CD4-positive, alpha-beta T cell (primary cell): ENCODE data around the gene KITLG. TPM values are rescaled to one million over a fixed set of nuclear protein-coding genes. Genes with fewer than 3 reads are reported as not detected.

Experiments
- ATAC-seq: fragments of 200-7000 bp; cut with Tn5 transposase; one replicate; pipeline ENCODE4 v1.10.0; 2022; ENCODE audit warnings: mild to moderate bottlenecking; ENCODE audit not compliant: poor library complexity
- CTCF ChIA-PET: fragments of 350-600 bp; sonication (Branson Sonifier 250); formaldehyde crosslinking; loops from one replicate; lab custom pipeline; 2021; ENCODE audit warnings: antibody characterized with exemption, inconsistent platforms; lab: Charles Lee
- POLR2A ChIA-PET: fragments of 350-600 bp; sonication (Branson Sonifier 250); formaldehyde crosslinking; loops from one replicate; lab custom pipeline; 2021; ENCODE audit warnings: antibody characterized with exemption, inconsistent platforms; lab: Charles Lee
- DNase-seq, 14 experiments: peaks; one replicate each; pipeline ENCODE4 v3.0.0-alpha.2; 2013 to 2020; ENCODE audit warnings: mixed read lengths in 2 of 14
- H3K27ac ChIP-seq, 2 donors: one replicate each; pipeline versions ENCODE4 v1.5.1 to v1.7.0; 2013; ENCODE audit warnings: low read length in 2 of 2, low read depth in 1 of 2, mild to moderate bottlenecking in 1 of 2
- H3K27me3 ChIP-seq, 2 experiments: 1 replicate in 1 of 2; 2 replicates in 1 of 2; pipeline versions ENCODE4 v1.6.1 to v1.7.0; 2013; ENCODE audit warnings: low read length in 2 of 2, control low read depth in 1 of 2, mild to moderate bottlenecking in 1 of 2, moderate library complexity in 1 of 2; ENCODE audit not compliant: insufficient read depth in 2 of 2, control insufficient read depth in 1 of 2
- H3K36me3 ChIP-seq: one replicate; pipeline ENCODE4 v1.6.1; 2013; ENCODE audit warnings: low read length, control low read depth; ENCODE audit not compliant: insufficient read depth
- H3K4me1 ChIP-seq: one replicate; pipeline ENCODE4 v1.6.1; 2013; ENCODE audit warnings: low read length, control low read depth; ENCODE audit not compliant: insufficient read depth
- H3K4me3 ChIP-seq: one replicate; pipeline ENCODE4 v1.5.1; 2013; ENCODE audit warnings: mild to moderate bottlenecking, low read length, moderate library complexity
- H3K9me3 ChIP-seq, 2 experiments: 1 replicate in 1 of 2; 2 replicates in 1 of 2; pipeline versions ENCODE4 v1.6.1 to v1.7.0; 2013; ENCODE audit warnings: low read length in 2 of 2, mild to moderate bottlenecking in 2 of 2, control low read depth in 1 of 2, moderate library complexity in 1 of 2; ENCODE audit not compliant: control insufficient read depth in 1 of 2, insufficient read depth in 1 of 2
- H3K27ac Mint-ChIP-seq: one replicate; pipeline ENCODE4 v1.8.0; 2020; ENCODE audit warnings: mixed read lengths
- H3K27me3 Mint-ChIP-seq: one replicate; pipeline ENCODE4 v1.8.0; 2021; ENCODE audit warnings: mixed read lengths
- H3K36me3 Mint-ChIP-seq: one replicate; pipeline ENCODE4 v1.8.0; 2021; ENCODE audit warnings: low read depth, mixed read lengths
- H3K4me1 Mint-ChIP-seq: one replicate; pipeline ENCODE4 v1.8.0; 2021; ENCODE audit warnings: low read depth, mixed read lengths
- H3K4me3 Mint-ChIP-seq: one replicate; pipeline ENCODE4 v1.8.0; 2020; ENCODE audit warnings: mild to moderate bottlenecking, mixed read lengths
- H3K9me3 Mint-ChIP-seq: one replicate; pipeline ENCODE4 v1.8.0; 2020; ENCODE audit warnings: mixed read lengths
- intact Hi-C, 2 experiments: fragments of 100-400 bp; cut with DNase I in 1 of 2; cut with micrococcal nuclease in 1 of 2; formaldehyde crosslinking; loops; one replicate each; pipeline versions ENCODE4 v1.15.1 to v1.9.0; 2023 to 2025; cut with DNase I, micrococcal nuclease
- total RNA-seq, 174 experiments: library from RNA in 2 of 174; stranded (reverse) in 2 of 174; gene quantifications; one replicate each; pipeline ENCODE4 v1.2.3 and lab custom pipeline; 2021 to 2026
- TF ChIP-seq, protein P1 (sequence below): fragments of 200-600 bp; IDR thresholded peaks from one replicate; pipeline ENCODE4 v1.8.0; 2022; ENCODE audit warnings: antibody characterized with exemption, mild to moderate bottlenecking

Gene KITLG
- total RNA-seq, 2 experiments from 2014 or later = not detected

- intact Hi-C loops = no loop called here
- ChIA-PET POLR2A (no interaction called here), CTCF (no interaction called here)
- no peak overlapping the region for H3K4me3 ChIP-seq
- H3K27me3 ChIP-seq = no peaks in the 10 kb centered on the region
- Mint-ChIP-seq H3K27me3 (no peaks in the 10 kb centered on the region), H3K9me3 (no peaks in the 10 kb centered on the region), H3K4me1 (no peaks in the 10 kb centered on the region), H3K36me3 (no peaks in the 10 kb centered on the region), H3K27ac (no peak overlapping the region), H3K4me3 (no peak overlapping the region)
- ATAC-seq (no peak), DNase-seq (no peak)
- no peaks in the 10 kb centered on the region for H3K9me3 ChIP-seq
- no peaks in the 10 kb centered on the region for H3K4me1 ChIP-seq
- no peaks in the 10 kb centered on the region for H3K36me3 ChIP-seq
- TF ChIP-seq, protein P1, sequence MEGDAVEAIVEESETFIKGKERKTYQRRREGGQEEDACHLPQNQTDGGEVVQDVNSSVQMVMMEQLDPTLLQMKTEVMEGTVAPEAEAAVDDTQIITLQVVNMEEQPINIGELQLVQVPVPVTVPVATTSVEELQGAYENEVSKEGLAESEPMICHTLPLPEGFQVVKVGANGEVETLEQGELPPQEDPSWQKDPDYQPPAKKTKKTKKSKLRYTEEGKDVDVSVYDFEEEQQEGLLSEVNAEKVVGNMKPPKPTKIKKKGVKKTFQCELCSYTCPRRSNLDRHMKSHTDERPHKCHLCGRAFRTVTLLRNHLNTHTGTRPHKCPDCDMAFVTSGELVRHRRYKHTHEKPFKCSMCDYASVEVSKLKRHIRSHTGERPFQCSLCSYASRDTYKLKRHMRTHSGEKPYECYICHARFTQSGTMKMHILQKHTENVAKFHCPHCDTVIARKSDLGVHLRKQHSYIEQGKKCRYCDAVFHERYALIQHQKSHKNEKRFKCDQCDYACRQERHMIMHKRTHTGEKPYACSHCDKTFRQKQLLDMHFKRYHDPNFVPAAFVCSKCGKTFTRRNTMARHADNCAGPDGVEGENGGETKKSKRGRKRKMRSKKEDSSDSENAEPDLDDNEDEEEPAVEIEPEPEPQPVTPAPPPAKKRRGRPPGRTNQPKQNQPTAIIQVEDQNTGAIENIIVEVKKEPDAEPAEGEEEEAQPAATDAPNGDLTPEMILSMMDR = no peak
- no peak overlapping the region for H3K27ac ChIP-seq
Observed at GRCh38 chr12:88562151-88562550, 18.1 kb downstream of the KITLG start.

DNA sequence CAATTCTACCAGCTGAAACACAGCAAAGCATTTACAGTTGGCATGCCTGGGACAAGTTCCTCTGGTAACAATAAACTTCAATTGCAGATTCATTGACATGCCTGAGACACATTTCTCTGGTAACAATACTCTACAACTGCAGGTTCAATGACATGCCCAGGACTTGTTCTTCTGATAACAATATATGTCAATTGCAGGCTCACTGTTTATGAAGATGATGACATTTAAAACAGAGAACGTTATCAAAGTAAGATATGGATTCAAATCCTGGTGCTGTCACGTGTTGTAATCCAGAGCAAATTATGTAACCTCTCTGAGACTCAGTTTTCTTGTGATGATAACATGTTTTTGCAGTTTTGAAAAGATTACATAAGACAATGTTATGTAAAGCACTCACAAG, 20.5 kb downstream of the KITLG start:
- ChIA-PET POLR2A (no interaction called here), CTCF (no interaction called here)
- Histone ChIP-seq H3K27ac (no peak overlapping the region), H3K36me3 (no peaks in the 10 kb centered on the region), H3K4me3 (no peak overlapping the region), H3K4me1 (no peaks in the 10 kb centered on the region), H3K27me3 (no peaks in the 10 kb centered on the region), H3K9me3 (no peaks in the 10 kb centered on the region)
- H3K36me3 Mint-ChIP-seq = no peaks in the 10 kb centered on the region
- no peaks in the 10 kb centered on the region for H3K9me3 Mint-ChIP-seq
- TF ChIP-seq, protein P1 = no peak
- DNase-seq (no peak), ATAC-seq (no peak)
- H3K27ac Mint-ChIP-seq = no peak overlapping the region
- H3K4me1 Mint-ChIP-seq = no peaks in the 10 kb centered on the region
- no peak overlapping the region for H3K4me3 Mint-ChIP-seq
- intact Hi-C loops = no loop called here
- no peaks in the 10 kb centered on the region for H3K27me3 Mint-ChIP-seq

DNA sequence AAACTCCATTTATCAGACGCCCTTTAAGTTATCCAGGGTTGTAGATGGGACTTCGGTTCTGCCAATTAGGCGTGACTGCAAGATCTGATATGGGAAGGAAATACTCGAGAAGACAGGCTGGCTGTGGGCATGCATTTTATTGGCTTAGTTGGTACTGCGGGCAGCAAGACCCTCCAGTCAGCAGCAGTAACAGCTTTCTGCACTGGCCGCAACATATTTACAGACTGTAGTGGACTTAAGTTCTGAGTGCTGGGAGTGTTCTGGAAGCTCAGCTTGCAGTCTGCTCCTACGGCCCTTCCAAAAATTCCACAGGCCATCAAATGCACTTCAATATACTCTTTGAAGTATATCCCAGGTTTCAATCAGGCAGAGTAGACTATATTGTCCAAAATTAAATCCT, 21.1 kb downstream of the KITLG start:
- no peaks in the 10 kb centered on the region for H3K4me1 ChIP-seq
- no peak overlapping the region for H3K4me3 ChIP-seq
- H3K27me3 ChIP-seq = no peaks in the 10 kb centered on the region
- DNase-seq (no peak), ATAC-seq (no peak)
- Mint-ChIP-seq H3K27me3 (no peaks in the 10 kb centered on the region), H3K9me3 (no peaks in the 10 kb centered on the region), H3K4me3 (no peak overlapping the region), H3K4me1 (no peaks in the 10 kb centered on the region), H3K27ac (no peak overlapping the region), H3K36me3 (no peaks in the 10 kb centered on the region)
- TF ChIP-seq, protein P1 = no peak
- POLR2A ChIA-PET = no interaction called here
- no peaks in the 10 kb centered on the region for H3K36me3 ChIP-seq
- no peak overlapping the region for H3K27ac ChIP-seq
- CTCF ChIA-PET = no interaction called here
- no peaks in the 10 kb centered on the region for H3K9me3 ChIP-seq
- intact Hi-C loops = no loop called here
